IMR-90 (cell line): ENCODE data around the gene SPIN1. TPM values are rescaled to one million over a fixed set of nuclear protein-coding genes. Genes with fewer than 3 reads are reported as not detected.

ENCODE experiments used
- ATAC-seq: fragments of 200-7000 bp; cut with Tn5 transposase; 2 replicates; pipeline ENCODE4 v1.9.1; 2020; ENCODE audit warnings: low read depth, mild to moderate bottlenecking, moderate library complexity
- BruUV-seq: library from RNA; stranded (reverse); fragments of 400-500 nt; replicated peaks from 2 replicates; lab custom pipeline; 2021; lab: Mats Ljungman, UMichigan
- CTCF ChIA-PET: fragments of 300-600 bp; formaldehyde crosslinking; extraction: SDS; loops from one replicate; lab custom pipeline; 2021; ENCODE audit warnings: antibody characterized with exemption; lab: Yijun Ruan, JAX
- POLR2A ChIA-PET: fragments of 300-600 bp; sonication (Branson Sonifier 250); formaldehyde crosslinking; loops from one replicate; lab custom pipeline; 2022; ENCODE audit warnings: antibody characterized with exemption; ENCODE audit not compliant: unreplicated experiment; lab: Charles Lee
- DNase-seq: peaks from one replicate; pipeline ENCODE4 v3.0.0; 2013
- H2AFZ ChIP-seq: replicated peaks from 2 replicates; pipeline ENCODE3; 2013; ENCODE audit warnings: low read length, mild to moderate bottlenecking; ENCODE audit not compliant: poor library complexity
- H2AK5ac ChIP-seq: 2 replicates; pipeline ENCODE4 v1.6.1; 2013; ENCODE audit warnings: low read depth, low read length, inconsistent platforms
- H2AK9ac ChIP-seq: replicated peaks from 2 replicates; pipeline ENCODE3; 2013; ENCODE audit warnings: mild to moderate bottlenecking, low read depth, low read length, moderate library complexity; ENCODE audit not compliant: poor library complexity
- H2BK120ac ChIP-seq: 2 replicates; pipeline ENCODE4 v1.6.1; 2013; ENCODE audit warnings: low read depth, low read length, inconsistent platforms
- H2BK15ac ChIP-seq: 3 replicates; pipeline ENCODE4 v1.6.1; 2013; ENCODE audit warnings: low read depth, low read length, inconsistent platforms
- H2BK20ac ChIP-seq: 2 replicates; pipeline ENCODE4 v1.6.1; 2013; ENCODE audit warnings: low read depth, mild to moderate bottlenecking, inconsistent platforms, low read length, moderate library complexity
- H2BK5ac ChIP-seq: 2 replicates; pipeline ENCODE4 v1.6.1; 2013; ENCODE audit warnings: mild to moderate bottlenecking, low read depth, low read length, inconsistent platforms; ENCODE audit not compliant: poor library complexity, severe bottlenecking
- H3K14ac ChIP-seq: replicated peaks from 2 replicates; pipeline ENCODE4 v1.6.1; 2013; ENCODE audit warnings: low read depth, low read length, inconsistent platforms
- H3K18ac ChIP-seq: 2 replicates; pipeline ENCODE4 v1.6.1; 2013; ENCODE audit warnings: low read depth, low read length, control low read depth
- H3K23ac ChIP-seq: 2 replicates; pipeline ENCODE4 v1.6.1; 2013; ENCODE audit warnings: low read depth, low read length, inconsistent platforms
- H3K27ac ChIP-seq: 2 replicates; pipeline ENCODE4 v1.5.1; 2013; ENCODE audit warnings: mild to moderate bottlenecking, control low read depth, low read length; ENCODE audit not compliant: insufficient read depth
- H3K27me3 ChIP-seq: 2 replicates; pipeline ENCODE4 v1.6.1; 2013; ENCODE audit warnings: low read length; ENCODE audit not compliant: control insufficient read depth, insufficient read depth
- H3K36me3 ChIP-seq: 2 replicates; pipeline ENCODE4 v1.6.1; 2013; ENCODE audit warnings: low read length, mixed read lengths; ENCODE audit not compliant: control insufficient read depth, insufficient read depth
- H3K4ac ChIP-seq: 2 replicates; pipeline ENCODE4 v1.6.1; 2013; ENCODE audit warnings: low read depth, low read length, inconsistent platforms
- H3K4me1 ChIP-seq: 2 replicates; pipeline ENCODE4 v1.6.1; 2013; ENCODE audit warnings: low read length, mixed read lengths; ENCODE audit not compliant: control insufficient read depth, insufficient read depth
- H3K4me2 ChIP-seq: 2 replicates; pipeline ENCODE4 v1.6.1; 2013; ENCODE audit warnings: low read depth, mild to moderate bottlenecking, control low read depth, low read length, moderate library complexity
- H3K4me3 ChIP-seq: 2 replicates; pipeline ENCODE4 v1.5.1; 2013; ENCODE audit warnings: low read depth, mild to moderate bottlenecking, control low read depth, low read length, moderate library complexity; ENCODE audit not compliant: insufficient read depth
- H3K56ac ChIP-seq: 2 replicates; pipeline ENCODE4 v1.6.1; 2013; ENCODE audit warnings: low read length, inconsistent platforms; ENCODE audit not compliant: insufficient read depth; ENCODE audit errors: extremely low read depth
- H3K79me1 ChIP-seq, 2 experiments: 2 replicates each; pipeline ENCODE4 v1.6.1; 2013; ENCODE audit warnings: low read length in 2 of 2, inconsistent platforms in 1 of 2, low read depth in 1 of 2
- H3K9ac ChIP-seq: 2 replicates; pipeline ENCODE4 v1.6.1; 2013; ENCODE audit warnings: low read depth, low read length, control low read depth
- H3K9me1 ChIP-seq: 2 replicates; pipeline ENCODE4 v1.6.1; 2013; ENCODE audit warnings: low read length, inconsistent platforms; ENCODE audit not compliant: insufficient read depth
- H3K9me3 ChIP-seq: 2 replicates; pipeline ENCODE4 v1.6.1; 2013; ENCODE audit warnings: low read length; ENCODE audit not compliant: control insufficient read depth, insufficient read depth
- H4K20me1 ChIP-seq: 2 replicates; pipeline ENCODE4 v1.6.1; 2013; ENCODE audit warnings: low read length, inconsistent platforms; ENCODE audit not compliant: insufficient read depth
- H4K5ac ChIP-seq: 2 replicates; pipeline ENCODE4 v1.6.1; 2013; ENCODE audit warnings: mild to moderate bottlenecking, low read depth, low read length, control low read depth
- H4K8ac ChIP-seq, 2 experiments: 2 replicates each; pipeline ENCODE4 v1.6.1; 2013; ENCODE audit warnings: low read depth in 2 of 2, low read length in 2 of 2, control low read depth in 1 of 2, inconsistent platforms in 1 of 2
- H4K91ac ChIP-seq: 2 replicates; pipeline ENCODE4 v1.6.1; 2013; ENCODE audit warnings: low read depth, low read length, inconsistent platforms; ENCODE audit not compliant: insufficient read depth
- MAFK ChIP-seq: IDR thresholded peaks from 2 replicates; pipeline ENCODE4 v1.6.1; 2012; ENCODE audit warnings: low read depth, low read length, improper control_type of control experiment
- RAD21 ChIP-seq: IDR thresholded peaks from 2 replicates; pipeline ENCODE4 v1.6.1; 2012; ENCODE audit warnings: low read length, improper control_type of control experiment
- SMC3 ChIP-seq: fragments of 150-350 bp; IDR thresholded peaks from 2 replicates; pipeline ENCODE4 v1.6.1; 2016; ENCODE audit warnings: low read depth, mild to moderate bottlenecking, antibody characterized with exemption, low read length, moderate library complexity
- WGBS, 2 experiments: methylation state at CpG; one replicate each; pipeline versions ENCODE4 v1.1.5 to v1.1.7; 2013; ENCODE audit warnings: missing lambda C conversion rate in 2 of 2; ENCODE audit not compliant: insufficient read length in 1 of 2; ENCODE audit errors: extremely low coverage in 2 of 2; 5-methylcytosine and 5-hydroxymethylcytosine counted together
- dilution Hi-C: fragments of 300-500 bp; cut with HindIII; formaldehyde crosslinking; loops from one replicate; pipeline ENCODE4 v1.14.3; 2018; ENCODE audit warnings: low sequenced_read_pairs; ENCODE audit not compliant: unreplicated experiment
- in situ Hi-C: fragments of 300-500 bp; cut with MboI; formaldehyde crosslinking; loops from 3 replicates; pipeline ENCODE4 v1.14.3; 2019; ENCODE audit warnings: low sequenced_read_pairs, inconsistent platforms, mixed read lengths
- intact Hi-C: fragments of 100-400 bp; cut with micrococcal nuclease; formaldehyde crosslinking; loops from 2 replicates; pipeline ENCODE4 v1.10.0; 2022
- polyA plus RNA-seq, 3 experiments: library from polyadenylated mRNA; depleted of rRNA; stranded (reverse); fragments of >200 nt; gene quantifications; 2 replicates each; pipeline ENCODE4 v1.2.3, GENCODE V29; 2012; ENCODE audit warnings: low replicate concordance in 1 of 3
- total RNA-seq: library from RNA; depleted of rRNA; stranded (reverse); fragments of >200 nt; gene quantifications from 2 replicates; pipeline ENCODE4 v1.2.3, GENCODE V29; 2012

SPIN1 gene
- total and polyA plus RNA-seq, 2 of the 4 experiments (the other 2 are of a cell fraction) = 63.3 to 141 TPM

GRCh38 chr9:88387552-88388202, 567 bp upstream of the SPIN1 start:
- H2BK5ac ChIP-seq = peak overlapping the region; percentile 65
- dilution Hi-C loops (no loop called here), in situ Hi-C loops (no loop called here), intact Hi-C loops (loop anchor here (1.0 to 5.0 kb wide), 6 partner anchors 190 to 613 kb away; no protein-coding TSS in a partner anchor)
- peak overlapping the region; percentile 93 for H4K5ac ChIP-seq
- H2AK9ac ChIP-seq = peak overlapping the region; percentile 91
- peak overlapping the region; percentile 86 for H3K18ac ChIP-seq
- peak overlapping the region; percentile 90 for H3K4ac ChIP-seq
- peak overlapping the region; percentile 96 for H4K91ac ChIP-seq
- WGBS, 2 experiments = 0% methylated on average over 14 of the region's 40 CpGs; no CpG with 5 or more reads in 1 of the 2 experiments
- TF ChIP-seq SMC3 (no peak), MAFK (peak; percentile 39; the same call in 1 of the 2 replicates), RAD21 (peak; percentile 2; the same call in 1 of the 2 replicates)
- peak overlapping the region; percentile 92 for H2BK120ac ChIP-seq
- peak overlapping the region; percentile 70 for H3K56ac ChIP-seq
- DNase-seq (peak; percentile 55), ATAC-seq (peak; percentile 46)
- H3K36me3 ChIP-seq = no peaks in the 10 kb centered on the region
- peak overlapping the region; percentile 83 for H2BK20ac ChIP-seq
- peaks cover 8% of the 10 kb centered on the region for H3K9me1 ChIP-seq
- H3K9ac ChIP-seq = peak overlapping the region; percentile 91
- peak overlapping the region; percentile 78 for H3K4me3 ChIP-seq
- H3K14ac ChIP-seq = peak overlapping the region; percentile 87
- peaks cover 12 to 30% of the 10 kb centered on the region in 2 experiments; a peak in 3 of 4 replicates for H3K79me1 ChIP-seq
- peak overlapping the region; percentile 95 for H2AK5ac ChIP-seq
- BruUV-seq = no TSS peak
- H3K23ac ChIP-seq = peak overlapping the region; percentile 69
- H3K4me2 ChIP-seq = peak overlapping the region; percentile 94
- H2BK15ac ChIP-seq = peak overlapping the region; percentile 99; the same call in 2 of the 3 replicates
- H3K4me1 ChIP-seq = peaks cover 11% of the 10 kb centered on the region
- POLR2A ChIA-PET = no interaction called here
- no peaks in the 10 kb centered on the region for H3K27me3 ChIP-seq
- H4K8ac ChIP-seq = peak overlapping the region; percentile 98 to 100
- H3K9me3 ChIP-seq = no peaks in the 10 kb centered on the region
- CTCF ChIA-PET = interaction anchor here (0.6 to 0.8 kb wide), 2 partner anchors 148 to 211 kb away, joined by 3 read pairs; partner anchors contain the start of gene NXNL2
- H2AFZ ChIP-seq = peak overlapping the region; percentile 97
- peak overlapping the region; percentile 76 for H3K27ac ChIP-seq
- H4K20me1 ChIP-seq = peaks cover 5% of the 10 kb centered on the region; the same call in 1 of the 2 replicates
